Measurements from ENCODE around the gene FAM185A.

DNA sequence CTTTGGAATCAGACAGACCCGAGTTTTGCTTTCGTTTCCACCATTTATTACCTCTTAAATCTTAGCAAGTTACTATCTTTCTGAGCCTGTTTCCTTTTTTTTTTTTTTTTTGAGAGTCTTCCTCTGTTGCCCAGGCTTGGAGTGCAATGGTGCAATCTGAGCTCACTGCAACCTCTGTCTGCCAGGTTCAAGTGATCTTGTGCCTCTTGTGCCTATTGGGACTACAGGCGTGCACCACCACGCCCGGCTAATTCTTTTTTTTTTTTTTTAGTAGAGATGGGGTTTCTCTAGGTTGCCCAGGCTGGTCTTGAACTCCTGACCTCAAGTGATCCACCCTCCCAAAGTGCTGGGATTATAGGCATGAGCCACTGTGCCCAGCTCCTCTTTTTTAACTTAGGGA, 84.5 kb downstream of the FAM185A start:
- TF ChIP-seq, protein P1, sequence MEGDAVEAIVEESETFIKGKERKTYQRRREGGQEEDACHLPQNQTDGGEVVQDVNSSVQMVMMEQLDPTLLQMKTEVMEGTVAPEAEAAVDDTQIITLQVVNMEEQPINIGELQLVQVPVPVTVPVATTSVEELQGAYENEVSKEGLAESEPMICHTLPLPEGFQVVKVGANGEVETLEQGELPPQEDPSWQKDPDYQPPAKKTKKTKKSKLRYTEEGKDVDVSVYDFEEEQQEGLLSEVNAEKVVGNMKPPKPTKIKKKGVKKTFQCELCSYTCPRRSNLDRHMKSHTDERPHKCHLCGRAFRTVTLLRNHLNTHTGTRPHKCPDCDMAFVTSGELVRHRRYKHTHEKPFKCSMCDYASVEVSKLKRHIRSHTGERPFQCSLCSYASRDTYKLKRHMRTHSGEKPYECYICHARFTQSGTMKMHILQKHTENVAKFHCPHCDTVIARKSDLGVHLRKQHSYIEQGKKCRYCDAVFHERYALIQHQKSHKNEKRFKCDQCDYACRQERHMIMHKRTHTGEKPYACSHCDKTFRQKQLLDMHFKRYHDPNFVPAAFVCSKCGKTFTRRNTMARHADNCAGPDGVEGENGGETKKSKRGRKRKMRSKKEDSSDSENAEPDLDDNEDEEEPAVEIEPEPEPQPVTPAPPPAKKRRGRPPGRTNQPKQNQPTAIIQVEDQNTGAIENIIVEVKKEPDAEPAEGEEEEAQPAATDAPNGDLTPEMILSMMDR (IDR thresholded peaks at IDR 0.05; ENCODE audit: low read depth, low read length, poor library complexity, severe bottlenecking): no peak
- TF ChIP-seq EZH2phosphoT487 (IDR thresholded peaks at IDR 0.05; ENCODE audit: borderline replicate concordance, low read length): no peak

Measured in DOHH2 (cell line).